ENCODE data around the gene TSTD2. TPM values are rescaled to one million over a fixed set of nuclear protein-coding genes. Genes with fewer than 3 reads are reported as not detected.
"Not testable (repeated sequence)": the region's sequence is repeated elsewhere in the genome, so short reads cannot be mapped to it uniquely, and the experiment has no call there.

The TSTD2 gene
- polyA plus RNA-seq, 1 donor from 2014 or later, result 5.9 TPM

DNA sequence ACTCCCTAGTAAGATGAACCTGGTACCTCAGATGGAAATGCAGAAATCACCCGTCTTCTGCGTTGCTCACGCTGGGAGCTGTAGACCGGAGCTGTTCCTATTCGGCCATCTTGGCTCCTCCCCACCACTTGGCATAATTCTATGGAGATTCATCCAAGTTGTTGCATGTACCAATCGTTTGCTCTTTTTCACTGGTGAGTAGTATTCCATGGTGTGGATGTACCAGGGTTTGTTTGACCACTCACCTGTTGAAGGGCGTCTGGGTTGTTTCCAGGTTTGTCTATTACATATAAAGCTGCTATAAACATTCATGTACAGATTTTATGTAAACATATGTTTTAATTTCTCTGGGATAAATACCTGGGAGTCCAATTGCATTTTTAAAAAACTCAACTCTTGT, 46.3 kb downstream of the TSTD2 start:
- H3K27me3 Mint-ChIP-seq, H3K4me1 Mint-ChIP-seq, H3K27ac Mint-ChIP-seq, H3K36me3 Mint-ChIP-seq, H3K4me3 Mint-ChIP-seq: not testable (repeated sequence)
- peaks cover 0 to 11% (median 0%) of the 10 kb centered on the region in 3 donors for H3K9me3 Mint-ChIP-seq

DNA sequence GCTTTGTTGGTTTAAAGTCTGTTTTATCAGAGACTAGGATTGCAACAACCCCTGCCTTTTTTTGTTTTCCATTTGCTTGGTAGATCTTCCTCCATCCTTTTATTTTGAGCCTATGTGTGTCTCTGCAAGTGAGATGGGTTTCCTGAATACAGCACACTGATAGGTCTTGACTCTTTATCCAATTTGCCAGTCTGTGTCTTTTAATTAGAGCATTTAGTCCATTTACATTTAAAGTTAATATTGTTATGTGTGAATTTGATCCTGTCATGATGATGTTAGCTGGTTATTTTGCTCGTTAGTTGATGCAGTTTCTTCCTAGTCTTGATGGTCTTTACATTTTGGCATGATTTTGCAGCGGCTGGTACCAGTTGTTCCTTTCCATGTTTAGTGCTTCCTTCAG, 48.4 kb downstream of the TSTD2 start:
- H3K36me3 Mint-ChIP-seq, H3K4me3 Mint-ChIP-seq, H3K4me1 Mint-ChIP-seq, H3K27ac Mint-ChIP-seq, H3K27me3 Mint-ChIP-seq: not testable (repeated sequence)
- H3K9me3 Mint-ChIP-seq, result peaks cover 0 to 11% (median 2%) of the 10 kb centered on the region in 3 donors

DNA sequence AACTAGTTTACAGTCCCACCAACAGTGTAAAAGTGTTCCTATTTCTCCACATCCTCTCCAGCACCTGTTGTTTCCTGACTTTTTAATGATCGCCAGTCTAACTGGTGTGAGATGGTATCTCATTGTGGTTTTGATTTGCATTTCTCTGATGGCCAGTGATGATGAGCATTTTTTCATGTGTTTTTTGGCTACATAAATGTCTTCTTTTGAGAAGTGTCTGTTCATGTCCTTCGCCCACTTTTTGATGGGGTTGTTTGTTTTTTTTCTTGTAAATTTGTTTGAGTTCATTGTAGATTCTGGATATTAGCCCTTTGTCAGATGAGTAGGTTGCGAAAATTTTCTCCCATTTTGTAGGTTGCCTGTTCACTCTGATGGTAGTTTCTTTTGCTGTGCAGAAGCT, 51.6 kb downstream of the TSTD2 start:
- not testable (repeated sequence) for H3K4me1 Mint-ChIP-seq, H3K27me3 Mint-ChIP-seq, H3K9me3 Mint-ChIP-seq, H3K27ac Mint-ChIP-seq, H3K36me3 Mint-ChIP-seq, H3K4me3 Mint-ChIP-seq

DNA sequence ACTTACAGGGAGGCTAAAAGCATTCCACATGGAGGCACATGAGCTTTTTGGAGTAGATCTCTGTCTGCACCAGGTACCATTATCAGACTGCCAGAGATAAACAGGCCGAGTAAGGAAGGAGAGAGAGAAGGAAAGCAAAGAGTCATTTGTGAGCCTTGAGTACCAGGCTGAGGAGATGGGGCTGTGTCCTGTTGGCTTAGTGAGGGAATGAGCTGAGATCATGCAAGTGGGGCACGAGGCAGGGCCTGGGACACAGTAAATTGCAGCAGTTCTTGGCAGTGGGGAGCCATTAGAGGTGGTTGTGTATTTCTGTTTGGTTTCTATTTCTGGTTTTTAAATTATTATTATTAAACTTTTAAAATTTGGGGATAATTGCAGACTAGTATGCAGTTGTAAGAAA, 53.3 kb downstream of the TSTD2 start:
- Mint-ChIP-seq H3K4me1 (peaks cover 0 to 8% (median 3%) of the 10 kb centered on the region in 3 donors), H3K36me3 (peaks cover 5% of the 10 kb centered on the region), H3K27ac (no peak overlapping the region), H3K9me3 (peaks cover 0 to 6% (median 2%) of the 10 kb centered on the region in 3 donors), H3K27me3 (no peaks in the 10 kb centered on the region), H3K4me3 (peak overlapping the region in 1 of 4 donors; percentile 27)

DNA sequence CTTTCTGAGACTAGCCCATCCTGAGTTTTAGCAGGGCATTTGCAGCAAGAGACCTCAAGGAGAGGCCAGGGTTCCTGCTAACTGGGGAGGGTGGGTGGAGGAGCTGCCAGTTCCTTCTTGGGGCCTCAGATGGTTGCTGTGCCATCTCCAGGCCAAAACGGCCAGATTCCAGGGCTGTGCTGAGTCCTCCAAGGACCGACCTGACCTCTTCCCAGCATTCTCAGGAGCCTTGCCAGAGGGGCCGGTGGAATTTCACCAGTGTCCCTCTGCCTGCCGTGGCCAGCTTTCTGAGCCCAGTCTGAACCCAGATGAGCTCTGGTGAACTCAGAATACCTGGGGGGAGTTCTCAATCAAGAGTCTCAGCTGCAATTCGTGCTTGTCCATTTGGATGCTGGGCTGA, 54.3 kb downstream of the TSTD2 start:
- Mint-ChIP-seq H3K4me3 (peak overlapping the region in 1 of 4 donors; percentile 32), H3K9me3 (peaks cover 0 to 2% (median 2%) of the 10 kb centered on the region in 3 donors), H3K27me3 (no peaks in the 10 kb centered on the region), H3K4me1 (peaks cover 0 to 8% (median 4%) of the 10 kb centered on the region in 3 donors), H3K27ac (no peak overlapping the region), H3K36me3 (peaks cover 5% of the 10 kb centered on the region)

DNA sequence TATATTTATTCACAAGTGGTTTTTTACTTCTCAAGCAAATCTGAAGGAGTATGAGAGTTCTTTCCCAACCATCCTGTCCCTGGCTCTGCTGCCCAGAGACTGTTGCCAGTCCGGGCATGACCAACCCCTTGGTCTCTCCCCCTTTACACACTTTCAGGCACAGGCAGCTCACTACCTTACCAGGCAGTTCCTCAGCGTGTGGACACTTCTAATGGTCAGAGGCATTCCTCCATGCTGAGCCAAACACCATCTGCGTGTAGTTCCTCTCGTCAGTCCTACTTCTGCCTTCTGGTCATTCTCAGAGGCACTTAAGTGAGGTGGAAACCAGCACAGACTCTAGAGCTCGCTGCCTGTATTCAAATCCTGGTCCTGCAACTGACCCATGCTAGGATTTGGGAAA, 56.1 kb downstream of the TSTD2 start:
- H3K27me3 Mint-ChIP-seq, result no peaks in the 10 kb centered on the region
- no peak overlapping the region for H3K27ac Mint-ChIP-seq
- H3K4me3 Mint-ChIP-seq, result peak overlapping the region in 2 of 4 donors; percentile 12 to 52
- peaks cover 0 to 3% (median 2%) of the 10 kb centered on the region in 3 donors for H3K9me3 Mint-ChIP-seq
- H3K4me1 Mint-ChIP-seq, result peaks cover 0 to 11% (median 4%) of the 10 kb centered on the region in 3 donors
- peaks cover 5% of the 10 kb centered on the region for H3K36me3 Mint-ChIP-seq

DNA sequence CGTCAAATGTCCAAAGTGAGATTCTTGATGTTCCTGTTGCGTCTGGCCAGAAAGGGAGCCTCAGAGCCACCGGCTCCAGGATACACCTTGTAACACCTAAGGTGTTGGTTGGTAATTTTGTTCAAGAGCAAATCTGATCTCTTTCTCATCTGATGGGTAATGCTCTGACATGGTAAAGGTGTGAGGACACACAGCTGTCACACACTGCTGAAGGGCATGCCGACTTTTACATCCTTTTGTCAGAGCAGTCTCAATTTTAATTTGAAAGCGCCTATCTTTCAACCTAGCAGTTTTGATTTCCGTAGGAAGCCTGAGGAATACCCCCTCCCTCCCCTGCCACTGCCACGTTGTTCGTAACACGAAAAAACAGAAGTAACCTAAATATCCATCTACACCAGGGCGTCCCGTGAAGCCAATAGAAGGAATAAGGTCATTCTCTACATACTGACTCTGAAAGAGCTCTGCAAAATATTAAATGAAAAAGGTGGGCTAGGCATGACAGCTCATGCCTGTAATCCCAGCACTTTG, 57.4 kb downstream of the TSTD2 start:
- Mint-ChIP-seq H3K27me3 (no peaks in the 10 kb centered on the region), H3K9me3 (peaks cover 0 to 3% (median 2%) of the 10 kb centered on the region in 3 donors), H3K27ac (peak overlapping the region in 1 of 3 donors; percentile 6), H3K36me3 (peaks cover 5% of the 10 kb centered on the region), H3K4me3 (peak overlapping the region; percentile 77 to 96 (median 90)), H3K4me1 (peaks cover 0 to 13% (median 4%) of the 10 kb centered on the region in 3 donors)

DNA sequence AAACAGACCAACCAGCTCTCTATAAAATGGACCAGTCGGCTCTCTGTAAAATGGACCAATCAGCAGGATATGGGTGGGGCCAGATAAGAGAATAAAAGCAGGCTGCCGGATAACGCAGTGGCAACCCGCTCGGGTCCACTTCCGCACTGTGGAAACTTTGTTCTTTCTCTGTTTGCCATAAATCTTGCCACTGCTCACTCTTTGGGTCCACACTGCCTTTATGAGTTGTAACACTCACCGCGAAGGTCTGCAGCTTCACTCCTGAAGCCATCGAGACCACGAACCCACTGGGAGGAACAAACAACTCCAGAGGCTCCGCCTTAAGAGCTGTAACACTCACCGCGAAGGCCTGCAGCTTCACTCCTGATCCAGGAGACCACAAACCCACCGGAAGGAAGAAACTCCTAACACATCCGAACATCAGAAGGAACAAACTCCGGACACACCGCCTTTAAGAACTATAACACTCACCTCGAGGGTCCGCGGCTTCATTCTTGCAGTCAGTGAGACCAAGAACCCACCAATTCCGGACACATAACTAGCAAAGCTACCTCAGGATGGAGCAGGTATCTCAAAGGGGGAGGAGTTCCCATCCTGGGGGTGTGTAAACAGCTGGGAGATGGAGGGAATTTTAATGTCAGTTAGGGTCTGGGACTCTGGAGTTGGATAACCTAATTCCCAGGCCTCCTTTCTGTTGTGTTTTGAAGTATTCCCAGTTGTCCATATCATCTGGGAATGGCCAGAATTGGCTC, 58.1 kb downstream of the TSTD2 start:
- not testable (repeated sequence) for H3K9me3 Mint-ChIP-seq, H3K27me3 Mint-ChIP-seq, H3K36me3 Mint-ChIP-seq
- H3K27ac Mint-ChIP-seq, result peak overlapping the region; percentile 6 to 53 (median 46)
- peak overlapping the region; percentile 77 to 96 (median 90) for H3K4me3 Mint-ChIP-seq
- peaks cover 0 to 13% (median 4%) of the 10 kb centered on the region in 3 donors for H3K4me1 Mint-ChIP-seq

DNA sequence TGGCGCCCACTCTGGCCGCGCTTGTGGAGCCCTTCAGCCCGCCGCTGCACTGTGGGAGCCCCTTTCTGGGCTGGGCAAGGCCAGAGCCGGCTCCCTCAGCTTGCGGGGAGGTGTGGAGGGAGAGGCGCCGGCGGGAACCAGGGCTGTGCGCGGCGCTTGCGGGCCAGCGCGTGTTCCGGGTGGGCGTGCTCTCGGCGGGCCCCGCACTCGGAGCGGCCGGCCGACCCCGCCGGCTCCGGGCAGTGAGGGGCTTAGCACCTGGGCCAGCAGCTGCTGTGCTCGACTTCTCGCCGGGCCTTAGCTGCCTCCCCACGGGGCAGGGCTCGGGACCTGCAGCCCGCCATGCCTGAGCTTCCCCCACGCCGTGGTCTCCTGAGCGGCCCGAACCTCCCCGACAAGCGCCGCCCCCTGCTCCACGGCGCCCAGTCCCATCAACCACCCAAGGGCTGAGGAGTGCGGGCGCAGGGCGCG, 59.0 kb downstream of the TSTD2 start:
- H3K27ac Mint-ChIP-seq, H3K9me3 Mint-ChIP-seq, H3K27me3 Mint-ChIP-seq, H3K36me3 Mint-ChIP-seq: not testable (repeated sequence)
- peaks cover 0 to 11% (median 4%) of the 10 kb centered on the region in 3 donors for H3K4me1 Mint-ChIP-seq
- peak overlapping the region in 1 of 4 donors; percentile 92 for H3K4me3 Mint-ChIP-seq

DNA sequence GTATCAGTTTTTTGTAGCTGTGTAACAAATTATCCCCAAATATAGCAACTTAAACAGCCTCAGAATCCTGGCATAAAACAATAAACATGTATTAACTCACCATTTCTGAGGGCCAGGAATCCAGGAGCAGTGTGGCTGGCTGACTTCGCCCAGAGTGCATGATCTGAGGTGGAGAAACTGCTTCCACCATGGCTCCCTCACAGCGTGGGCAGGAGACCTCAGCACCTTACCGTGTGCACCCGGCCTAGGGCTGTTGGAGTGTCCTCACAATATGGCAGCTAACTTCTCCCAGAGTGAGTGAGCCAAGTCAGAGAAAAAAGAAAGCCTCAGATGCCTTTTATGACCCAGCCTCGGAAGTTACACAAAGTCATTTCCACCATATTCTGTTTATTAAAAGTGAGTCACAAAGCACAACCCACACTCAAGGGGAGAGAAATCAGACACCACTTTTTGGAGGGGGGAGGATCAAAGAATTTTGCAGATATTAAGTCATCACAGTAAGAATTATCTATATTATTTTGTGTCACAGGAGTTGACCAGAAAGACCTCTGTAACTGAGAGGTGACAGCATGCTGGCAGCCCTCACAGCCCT, 59.6 kb downstream of the TSTD2 start:
- Mint-ChIP-seq H3K9me3 (peaks cover 0 to 1% (median 0%) of the 10 kb centered on the region in 3 donors), H3K4me3 (peak overlapping the region in 1 of 4 donors; percentile 2)

DNA sequence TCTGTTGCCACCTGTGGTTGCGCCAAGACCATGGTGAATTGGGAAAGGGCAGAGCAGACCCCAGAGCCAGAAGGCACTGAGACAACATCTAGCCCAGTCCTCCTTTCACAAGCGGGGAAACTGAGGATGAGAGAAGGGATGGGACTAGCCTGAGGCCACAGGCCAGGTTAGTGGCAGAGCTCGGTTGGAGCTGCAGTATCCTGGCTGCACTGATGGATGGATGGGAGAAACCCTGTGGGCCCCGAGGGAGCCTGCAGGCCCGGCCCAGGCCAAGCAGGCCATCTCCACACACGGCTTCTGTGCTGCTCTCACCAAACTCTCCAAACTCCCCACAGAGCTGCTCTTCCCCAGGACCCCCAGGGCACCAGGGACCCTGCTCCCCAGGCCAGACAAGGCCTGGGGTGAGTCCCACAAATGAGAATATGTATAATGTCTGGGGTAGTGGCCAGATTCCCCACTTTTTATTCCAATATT, 60.2 kb downstream of the TSTD2 start:
- no peaks in the 10 kb centered on the region for H3K36me3 Mint-ChIP-seq
- H3K9me3 Mint-ChIP-seq, result peaks cover 0 to 1% (median 0%) of the 10 kb centered on the region in 3 donors
- H3K27me3 Mint-ChIP-seq, result no peaks in the 10 kb centered on the region
- no peak overlapping the region for H3K4me3 Mint-ChIP-seq
- H3K27ac Mint-ChIP-seq, result peak overlapping the region in 1 of 3 donors; percentile 51
- H3K4me1 Mint-ChIP-seq, result peaks cover 0 to 11% (median 4%) of the 10 kb centered on the region in 3 donors

More for the DNA sequence above, 59.6 kb downstream of the TSTD2 start:
- Mint-ChIP-seq H3K4me1 (peaks cover 0 to 11% (median 4%) of the 10 kb centered on the region in 3 donors), H3K27me3 (no peaks in the 10 kb centered on the region), H3K36me3 (no peaks in the 10 kb centered on the region), H3K27ac (peak overlapping the region in 1 of 3 donors; percentile 51)

DNA sequence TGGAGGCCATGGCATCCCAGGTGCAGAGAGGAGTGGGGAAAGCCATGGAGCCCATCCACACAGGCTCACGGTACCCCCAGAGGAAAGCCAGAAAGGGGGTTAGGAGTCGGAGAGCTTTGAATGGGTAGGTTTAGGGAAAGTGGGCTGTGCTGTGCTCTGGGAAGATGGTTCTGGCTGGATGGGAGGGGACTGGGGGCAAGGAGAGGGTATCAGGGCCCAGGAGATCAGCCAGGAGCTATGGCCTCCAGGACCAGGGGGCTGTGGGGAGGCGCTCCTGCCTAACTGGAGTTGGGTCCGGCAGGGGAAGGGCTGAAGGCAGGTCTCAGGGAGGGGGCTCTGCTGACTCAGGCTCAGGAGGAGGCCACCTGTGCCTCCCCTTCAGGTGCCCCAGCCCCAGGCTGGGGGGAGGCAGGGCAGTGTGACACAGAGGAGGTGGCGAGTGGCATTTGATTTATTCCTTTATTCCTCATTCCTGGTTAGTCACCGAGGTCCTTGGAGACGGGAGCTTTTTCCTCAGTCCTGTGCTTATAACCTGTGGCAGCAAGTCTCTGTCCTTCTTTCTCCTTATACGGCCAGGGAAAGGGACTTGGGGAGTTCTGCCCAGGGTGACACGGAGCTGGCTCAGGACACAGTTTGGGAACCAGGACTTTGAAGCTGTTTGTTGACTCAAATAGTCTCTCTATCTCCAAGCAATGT, 60.8 kb downstream of the TSTD2 start:
- H3K4me3 Mint-ChIP-seq, result no peak overlapping the region
- peaks cover 0 to 1% (median 0%) of the 10 kb centered on the region in 3 donors for H3K9me3 Mint-ChIP-seq
- no peaks in the 10 kb centered on the region for H3K27me3 Mint-ChIP-seq
- peaks cover 0 to 11% (median 4%) of the 10 kb centered on the region in 3 donors for H3K4me1 Mint-ChIP-seq
- no peaks in the 10 kb centered on the region for H3K36me3 Mint-ChIP-seq
- H3K27ac Mint-ChIP-seq, result no peak overlapping the region

DNA sequence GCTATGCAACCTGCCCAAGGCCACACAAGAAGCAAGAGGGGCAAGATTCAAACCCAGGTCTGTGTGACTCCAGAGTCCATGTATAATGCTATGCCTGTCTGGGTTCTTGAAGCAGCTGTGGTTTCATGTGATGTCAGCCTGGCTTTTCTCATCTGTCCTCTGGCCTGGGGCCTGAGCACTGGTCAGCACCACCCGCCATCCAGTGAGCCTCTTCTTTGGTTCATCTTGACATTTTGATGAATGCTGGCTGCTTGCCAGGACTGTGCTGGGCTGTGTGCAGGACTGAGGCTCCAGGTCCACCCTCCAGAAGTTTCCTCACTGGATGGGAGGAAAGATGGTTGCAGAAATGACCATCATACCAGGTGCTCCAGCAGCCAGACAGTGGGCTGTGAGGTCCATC, 61.5 kb downstream of the TSTD2 start:
- Mint-ChIP-seq H3K36me3 (no peaks in the 10 kb centered on the region), H3K27me3 (no peaks in the 10 kb centered on the region), H3K4me1 (peaks cover 0 to 11% (median 4%) of the 10 kb centered on the region in 3 donors), H3K27ac (no peak overlapping the region), H3K9me3 (peaks cover 0 to 1% (median 0%) of the 10 kb centered on the region in 3 donors), H3K4me3 (no peak overlapping the region)

DNA sequence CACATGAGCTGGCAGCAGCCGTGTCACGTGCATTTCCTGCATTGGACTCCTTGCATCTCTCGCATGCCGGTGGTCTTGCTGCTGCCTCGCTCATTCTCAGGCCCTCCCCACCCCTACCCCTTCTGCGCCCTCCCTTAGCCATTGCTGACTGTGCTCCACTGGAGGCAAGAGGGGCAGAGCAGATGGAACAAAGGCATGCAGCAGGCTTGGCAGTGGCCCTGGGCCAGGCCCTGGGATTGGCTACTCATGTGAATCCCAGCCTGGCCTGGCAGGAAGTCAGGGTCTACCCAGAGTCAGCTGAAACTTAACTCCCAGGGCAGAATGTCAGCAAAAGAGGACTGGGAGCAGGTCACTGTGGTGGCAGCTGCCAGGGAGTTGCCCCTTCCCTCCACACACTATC, 62.3 kb downstream of the TSTD2 start:
- Mint-ChIP-seq H3K36me3 (no peaks in the 10 kb centered on the region), H3K4me1 (peaks cover 0 to 10% (median 4%) of the 10 kb centered on the region in 3 donors), H3K4me3 (no peak overlapping the region), H3K27ac (no peak overlapping the region), H3K27me3 (no peaks in the 10 kb centered on the region), H3K9me3 (peaks cover 0 to 1% (median 0%) of the 10 kb centered on the region in 3 donors)
